Retinal pigment epithelial cell (primary cell): ENCODE data around the gene ABCB9.

Experiments
- DNase-seq: peaks from one replicate; pipeline ENCODE4 v3.0.0-alpha.2; 2010; ENCODE audit warnings: low read depth
- H3K4me3 ChIP-seq: 2 replicates; pipeline ENCODE4 v1.5.1; 2011; ENCODE audit warnings: mild to moderate bottlenecking, low read length, control low read depth, moderate library complexity
- TF ChIP-seq, protein P1 (sequence below): conservative IDR thresholded peaks from 2 replicates; pipeline ENCODE4 v1.5.1; 2011; ENCODE audit warnings: low read depth, low read length, control low read depth, inconsistent platforms

ABCB9 gene

DNA sequence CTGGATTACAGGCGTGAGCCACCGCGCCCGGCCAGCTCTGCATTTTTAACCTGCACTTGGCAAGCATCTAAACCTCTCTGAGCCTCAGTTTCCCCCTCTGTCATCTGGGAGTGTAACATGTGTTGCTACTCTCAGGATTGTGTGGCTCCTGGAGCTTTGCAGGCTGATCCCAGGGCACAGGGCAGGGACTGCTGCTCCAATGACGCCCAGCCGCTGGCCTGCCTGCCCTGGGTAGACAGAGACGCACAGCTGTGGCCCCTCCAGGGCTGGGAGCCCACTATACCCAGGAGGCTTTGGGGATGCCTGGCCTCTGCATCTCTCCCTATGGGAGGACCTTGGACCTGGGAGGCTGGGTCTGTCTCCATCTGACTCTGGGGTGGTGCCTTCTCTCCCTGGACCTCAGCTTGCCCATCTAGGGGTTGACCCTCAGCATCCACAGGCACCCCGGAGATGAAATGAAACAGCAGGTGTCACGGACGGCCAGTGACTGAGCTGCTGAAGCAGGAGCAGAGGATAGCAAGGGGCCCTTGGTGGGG is 27.9 kb upstream of the ABCB9 start:
- no peak for DNase-seq
- H3K4me3 ChIP-seq, result no peak overlapping the region
- TF ChIP-seq, protein P1, sequence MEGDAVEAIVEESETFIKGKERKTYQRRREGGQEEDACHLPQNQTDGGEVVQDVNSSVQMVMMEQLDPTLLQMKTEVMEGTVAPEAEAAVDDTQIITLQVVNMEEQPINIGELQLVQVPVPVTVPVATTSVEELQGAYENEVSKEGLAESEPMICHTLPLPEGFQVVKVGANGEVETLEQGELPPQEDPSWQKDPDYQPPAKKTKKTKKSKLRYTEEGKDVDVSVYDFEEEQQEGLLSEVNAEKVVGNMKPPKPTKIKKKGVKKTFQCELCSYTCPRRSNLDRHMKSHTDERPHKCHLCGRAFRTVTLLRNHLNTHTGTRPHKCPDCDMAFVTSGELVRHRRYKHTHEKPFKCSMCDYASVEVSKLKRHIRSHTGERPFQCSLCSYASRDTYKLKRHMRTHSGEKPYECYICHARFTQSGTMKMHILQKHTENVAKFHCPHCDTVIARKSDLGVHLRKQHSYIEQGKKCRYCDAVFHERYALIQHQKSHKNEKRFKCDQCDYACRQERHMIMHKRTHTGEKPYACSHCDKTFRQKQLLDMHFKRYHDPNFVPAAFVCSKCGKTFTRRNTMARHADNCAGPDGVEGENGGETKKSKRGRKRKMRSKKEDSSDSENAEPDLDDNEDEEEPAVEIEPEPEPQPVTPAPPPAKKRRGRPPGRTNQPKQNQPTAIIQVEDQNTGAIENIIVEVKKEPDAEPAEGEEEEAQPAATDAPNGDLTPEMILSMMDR, result no peak

DNA sequence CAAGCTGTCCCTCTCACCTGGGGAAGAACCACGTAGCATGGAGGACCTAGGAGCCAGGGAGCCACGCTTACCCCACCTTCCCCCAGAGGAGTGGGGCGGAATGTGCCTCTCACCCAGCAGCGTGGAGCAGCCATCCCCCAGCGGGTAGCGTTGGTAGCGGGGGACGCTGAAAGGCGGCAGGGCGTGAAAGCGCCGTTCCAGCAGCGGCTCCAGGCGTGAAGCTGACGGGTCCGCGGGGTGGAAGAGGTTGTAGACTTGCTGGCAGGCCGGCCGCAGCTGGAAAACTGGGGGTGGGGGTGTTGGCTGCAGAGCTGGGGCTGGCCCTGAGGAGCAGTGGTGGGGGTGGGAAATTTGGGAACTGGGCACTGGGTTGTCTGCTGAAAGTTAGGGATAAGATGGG is 26.1 kb upstream of the ABCB9 start:
- TF ChIP-seq, protein P1, result no peak
- H3K4me3 ChIP-seq, result no peak overlapping the region
- DNase-seq, result no peak

DNA sequence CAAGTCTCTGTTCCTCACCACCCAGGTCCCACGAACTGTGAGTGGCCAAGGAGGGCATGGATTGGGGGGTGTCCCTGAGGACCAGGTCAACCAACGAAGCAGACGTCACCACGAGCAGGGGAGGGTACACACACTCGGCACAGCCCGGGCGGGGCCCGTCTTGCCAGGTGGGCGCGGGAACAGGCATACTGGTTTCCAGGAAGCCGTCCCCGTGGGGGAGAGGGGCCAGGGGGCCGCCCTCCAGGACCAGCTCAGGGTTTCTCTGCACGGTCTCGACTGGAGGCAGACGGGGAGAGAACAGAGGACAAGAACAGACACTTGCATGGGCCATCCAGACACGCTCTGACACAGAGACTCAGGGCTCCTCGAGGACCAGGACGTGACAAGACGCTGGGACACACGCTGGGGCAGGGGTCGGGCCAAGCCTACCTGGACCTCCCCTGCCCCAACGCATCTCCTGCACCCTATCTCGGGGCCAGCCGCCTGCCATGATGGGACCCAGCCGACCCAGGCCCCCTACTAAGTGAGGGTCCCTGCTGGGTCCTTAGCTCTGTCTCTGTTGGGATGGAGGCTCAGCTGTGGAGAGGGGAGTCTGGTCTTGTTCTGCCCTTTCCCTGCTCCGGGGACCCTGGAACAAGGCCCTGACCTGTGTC is 25.5 kb upstream of the ABCB9 start:
- H3K4me3 ChIP-seq, result no peak overlapping the region

DNA sequence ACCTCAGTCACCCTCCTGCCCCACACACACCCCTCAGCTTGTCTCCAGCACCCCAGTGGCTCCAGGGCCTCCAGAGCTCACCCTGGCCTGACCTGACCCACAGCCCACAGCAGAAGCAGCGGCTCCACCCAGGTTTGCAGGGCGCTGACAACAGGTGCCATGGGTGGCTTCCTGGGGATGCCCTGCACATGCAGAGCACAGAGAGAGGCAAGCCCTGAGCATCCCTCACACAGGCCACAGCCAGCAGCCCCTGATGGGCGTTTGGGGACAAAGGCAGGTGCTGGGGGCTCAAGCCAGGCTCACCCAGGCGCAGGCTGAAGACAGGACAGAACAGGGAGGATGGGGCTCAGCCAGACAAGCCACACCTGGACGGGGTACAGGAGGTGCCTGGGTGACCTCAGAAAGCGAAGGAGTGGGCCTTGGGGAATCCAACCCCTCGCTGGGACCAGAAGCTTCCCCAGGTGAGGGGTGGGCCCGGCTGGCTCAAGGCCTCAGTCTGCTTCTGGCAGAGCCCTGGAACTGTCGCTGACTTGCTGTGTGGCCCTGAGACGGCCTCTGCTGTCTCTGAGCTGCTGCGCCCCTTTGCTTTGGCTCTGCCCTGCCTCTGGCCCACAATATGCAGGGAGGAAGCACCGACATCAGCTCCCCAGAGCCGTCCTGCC is 24.8 kb upstream of the ABCB9 start:
- H3K4me3 ChIP-seq, result no peak overlapping the region
- no peak for DNase-seq
- TF ChIP-seq, protein P1, result no peak

More for the DNA sequence above, 25.5 kb upstream of the ABCB9 start:
- DNase-seq, result no peak
- TF ChIP-seq, protein P1, result no peak

DNA sequence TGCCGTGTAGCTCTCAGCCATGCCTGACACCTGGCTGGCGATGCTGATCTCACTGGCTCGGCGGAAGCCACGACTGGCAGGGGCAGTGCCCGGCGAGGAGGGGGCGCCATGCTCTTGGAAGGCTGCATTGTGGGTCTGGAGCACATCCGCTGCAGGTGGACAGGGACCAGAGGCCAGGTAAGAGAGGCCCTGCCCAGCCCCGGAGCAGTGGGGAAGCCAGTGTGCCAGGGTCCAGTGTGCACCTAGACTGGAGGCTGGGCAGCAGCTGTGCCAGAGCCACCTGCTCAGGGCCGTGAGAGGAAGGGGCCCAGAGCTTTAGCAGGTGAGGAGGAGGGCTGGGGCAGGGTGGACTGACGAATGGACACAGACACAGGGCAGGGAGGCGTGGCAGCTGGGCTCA is 24.3 kb upstream of the ABCB9 start:
- no peak for DNase-seq
- TF ChIP-seq, protein P1, result no peak
- H3K4me3 ChIP-seq, result no peak overlapping the region

DNA sequence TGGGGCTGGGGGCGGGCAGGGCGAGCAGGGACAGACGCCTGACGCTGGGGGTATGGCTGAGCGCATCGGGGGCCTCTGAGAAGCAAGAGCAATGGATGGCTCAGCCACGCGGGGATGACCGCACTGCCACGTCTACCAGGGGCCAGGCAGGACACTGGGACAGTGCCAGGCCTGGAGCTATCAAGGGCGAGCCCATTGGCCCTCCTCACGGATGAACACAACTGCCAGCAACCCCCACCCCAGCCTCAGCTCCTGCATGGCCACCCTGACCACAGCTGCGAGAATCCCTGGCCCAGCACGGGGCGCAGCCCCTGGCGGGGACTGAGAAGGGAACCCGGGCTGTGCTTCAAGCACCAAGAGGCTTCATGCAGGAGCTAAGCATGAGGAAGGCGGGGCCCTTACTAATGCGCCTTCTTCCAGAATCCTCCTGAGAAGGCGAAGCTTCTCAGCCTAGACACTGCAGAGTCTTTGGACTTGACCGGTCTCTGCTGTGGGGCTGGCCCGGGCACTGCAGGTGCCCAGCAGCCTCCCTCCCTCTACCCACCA is 23.7 kb upstream of the ABCB9 start:
- DNase-seq, result no peak
- TF ChIP-seq, protein P1, result no peak
- no peak overlapping the region for H3K4me3 ChIP-seq
